ENCODE results near the gene MSH5. TPM values are rescaled to one million over a fixed set of nuclear protein-coding genes. Genes with fewer than 3 reads are reported as not detected.

Gene MSH5
- total and polyA plus RNA-seq, 9 of the 15 experiments (the other 6 are each of a cell fraction or from before 2014, with no cell fraction given) = 12.5 to 104 (median 46.6) TPM

GRCh38 chr6:31782126-31782855 lies 42.5 kb downstream of the MSH5 start (continued):
- TF ChIP-seq CUX1 (CRISPR knock-in tag; IDR thresholded peaks at IDR 0.05) (no peak), CHD1 (IDR thresholded peaks at IDR 0.05; ENCODE audit: low read length) (no peak), HMG20A (CRISPR knock-in tag; conservative IDR thresholded peaks at IDR 0.05) (no peak), ZNF12 (CRISPR knock-in tag; IDR thresholded peaks at IDR 0.05) (no peak), TBP (optimal IDR thresholded peaks at IDR 0.05; ENCODE audit: low read depth, low read length) (no peak), KDM2B (CRISPR knock-in tag; IDR thresholded peaks at IDR 0.05) (no peak), ZC3H8 (IDR thresholded peaks at IDR 0.05) (no peak), NR2C1 (IDR thresholded peaks at IDR 0.05) (no peak), NR2C1 (tag; IDR thresholded peaks at IDR 0.05) (no peak), CBX3 (IDR thresholded peaks at IDR 0.05; ENCODE audit: borderline replicate concordance in 1 of 2, low read length in 2 of 2) (no peak), ZNF124 (CRISPR knock-in tag; IDR thresholded peaks at IDR 0.05) (no peak), C11orf30 (IDR thresholded peaks at IDR 0.05; ENCODE audit: low read depth) (no peak), CTCF (IDR thresholded peaks at IDR 0.05 in 2 of 3, conservative IDR thresholded peaks at IDR 0.05 in 1 of 3; ENCODE audit: insufficient read depth in 2 of 3, low read depth in 1 of 3, low read length in 3 of 3) (no peak), USF1 (CRISPR knock-in tag; IDR thresholded peaks at IDR 0.05) (peak; percentile 32; the same call in 1 of the 2 replicates), ZNF609 (CRISPR knock-in tag; IDR thresholded peaks at IDR 0.05; ENCODE audit: borderline replicate concordance) (no peak), ELF2 (CRISPR knock-in tag; IDR thresholded peaks at IDR 0.05) (no peak)
